RWPE1 (cell line): ENCODE data around the gene MRGPRX3.
"Not testable (repeated sequence)": the region's sequence is repeated elsewhere in the genome, so short reads cannot be mapped to it uniquely, and the experiment has no call there.

Source experiments
- CTCF ChIA-PET: fragments of 350-600 bp; sonication (Branson Sonifier 250); formaldehyde crosslinking; extraction: SDS; loops from one replicate; lab custom pipeline; 2021; lab: Yijun Ruan, JAX
- POLR2A ChIA-PET: fragments of 400-600 bp; formaldehyde crosslinking; extraction: SDS; loops from one replicate; lab custom pipeline; 2020; ENCODE audit warnings: antibody characterized with exemption; ENCODE audit not compliant: low non-redundant PET; lab: Yijun Ruan, JAX
- DNase-seq: peaks from one replicate; pipeline ENCODE4 v3.0.0; 2012; ENCODE audit warnings: low spot score
- H3K27ac ChIP-seq: fragments of 450-650 bp; 2 replicates; pipeline ENCODE4 v1.5.1; 2017
- TF ChIP-seq, protein P1 (sequence below): fragments of 450-650 bp; conservative IDR thresholded peaks from 2 replicates; pipeline ENCODE4 v1.5.1; 2017; ENCODE audit warnings: low read depth, mild to moderate bottlenecking

The MRGPRX3 gene

DNA sequence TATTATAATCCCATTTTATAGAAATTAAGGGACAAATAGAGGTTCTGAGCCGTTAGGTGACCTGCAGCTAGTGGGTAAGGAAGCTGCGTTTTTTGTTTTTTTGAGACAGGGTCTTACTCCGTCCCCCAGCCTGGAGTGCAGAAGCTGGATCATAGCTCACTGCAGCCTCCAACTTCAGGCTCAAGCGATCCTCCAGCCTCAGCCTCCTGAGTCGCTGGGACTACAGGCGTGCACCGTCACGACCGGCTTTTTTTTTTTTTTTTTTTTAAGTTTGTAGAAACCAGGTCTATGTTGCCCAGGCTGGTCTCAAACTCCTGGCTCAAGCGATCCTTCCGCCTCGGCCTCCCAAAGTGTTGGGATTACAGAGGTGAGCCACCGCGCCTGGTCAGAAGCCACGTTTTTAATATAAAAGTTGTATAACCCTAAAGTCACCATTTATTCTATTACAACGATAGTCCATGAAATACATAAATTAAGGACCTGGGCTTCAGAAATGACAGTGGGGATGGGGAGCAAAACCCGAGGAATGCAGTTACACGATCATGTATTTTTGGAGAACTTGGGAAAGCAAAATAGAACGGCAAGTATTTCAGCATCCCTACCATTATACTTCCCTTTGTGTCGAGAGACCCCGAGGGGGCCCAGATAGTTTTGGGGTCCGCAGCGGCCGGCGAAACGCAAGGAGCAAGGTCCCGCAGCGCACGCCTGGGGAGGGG, 27.1 kb upstream of the MRGPRX3 start:
- CTCF ChIA-PET, result interaction anchor here (0.7 to 1.7 kb wide), 6 partner anchors 11 to 437 kb away, joined by 3 to 22 read pairs (median 4); no protein-coding TSS in a partner anchor
- TF ChIP-seq, protein P1, sequence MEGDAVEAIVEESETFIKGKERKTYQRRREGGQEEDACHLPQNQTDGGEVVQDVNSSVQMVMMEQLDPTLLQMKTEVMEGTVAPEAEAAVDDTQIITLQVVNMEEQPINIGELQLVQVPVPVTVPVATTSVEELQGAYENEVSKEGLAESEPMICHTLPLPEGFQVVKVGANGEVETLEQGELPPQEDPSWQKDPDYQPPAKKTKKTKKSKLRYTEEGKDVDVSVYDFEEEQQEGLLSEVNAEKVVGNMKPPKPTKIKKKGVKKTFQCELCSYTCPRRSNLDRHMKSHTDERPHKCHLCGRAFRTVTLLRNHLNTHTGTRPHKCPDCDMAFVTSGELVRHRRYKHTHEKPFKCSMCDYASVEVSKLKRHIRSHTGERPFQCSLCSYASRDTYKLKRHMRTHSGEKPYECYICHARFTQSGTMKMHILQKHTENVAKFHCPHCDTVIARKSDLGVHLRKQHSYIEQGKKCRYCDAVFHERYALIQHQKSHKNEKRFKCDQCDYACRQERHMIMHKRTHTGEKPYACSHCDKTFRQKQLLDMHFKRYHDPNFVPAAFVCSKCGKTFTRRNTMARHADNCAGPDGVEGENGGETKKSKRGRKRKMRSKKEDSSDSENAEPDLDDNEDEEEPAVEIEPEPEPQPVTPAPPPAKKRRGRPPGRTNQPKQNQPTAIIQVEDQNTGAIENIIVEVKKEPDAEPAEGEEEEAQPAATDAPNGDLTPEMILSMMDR, result no peak
- H3K27ac ChIP-seq, result peak overlapping the region; percentile 66
- peak; percentile 6 for DNase-seq
- POLR2A ChIA-PET, result no interaction called here

DNA sequence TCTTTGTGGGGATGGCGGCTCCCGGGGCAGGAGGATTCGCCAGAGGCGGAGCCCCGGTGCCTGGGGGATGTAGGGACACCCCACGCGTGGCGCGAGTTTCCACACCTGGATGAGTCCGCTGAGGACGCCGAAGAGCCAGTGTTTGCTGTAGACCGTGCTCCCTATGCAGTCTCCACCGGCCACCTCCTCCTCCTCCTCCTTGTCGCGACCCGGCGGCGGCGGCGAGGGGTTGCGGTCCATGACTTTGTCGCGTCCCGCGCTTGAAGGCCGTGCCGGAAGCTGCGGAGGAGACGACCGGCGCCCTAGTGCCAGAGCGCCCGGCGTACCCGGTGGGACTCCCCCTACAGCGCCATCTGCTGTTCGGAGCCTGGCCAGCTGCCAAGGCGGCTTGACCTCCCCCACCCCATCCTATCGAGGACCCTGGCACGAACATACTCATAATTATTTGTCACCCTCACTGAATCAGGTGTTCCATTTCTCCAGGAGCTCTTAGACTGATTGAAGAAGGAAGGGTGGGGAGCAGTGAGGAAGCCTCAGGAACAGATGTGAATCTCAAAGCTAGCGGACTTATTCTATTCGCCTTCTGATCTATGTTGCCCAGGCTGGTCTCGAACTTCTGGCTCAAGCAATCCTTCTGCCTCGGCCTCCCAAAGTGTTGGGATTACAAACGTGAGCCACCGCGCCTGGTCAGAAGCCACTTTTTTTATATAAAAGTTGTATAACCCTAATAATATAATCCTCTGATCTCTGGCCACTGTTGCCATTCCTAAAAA, 26.4 kb upstream of the MRGPRX3 start, which contains the start of gene SAAL1:
SAAL1 (minus strand) TSS at position 281 of the 773 bp plus-strand sequence; CDS start at position 240, 41 bp downstream.
- POLR2A ChIA-PET, result interaction anchor here (0.5 kb wide), 1 partner anchor 27 kb away, joined by 3 read pairs; no protein-coding TSS in a partner anchor
- peak within 1 kb of the TSS; percentile 66 for H3K27ac ChIP-seq
- TF ChIP-seq, protein P1, result peak; percentile 89

DNA sequence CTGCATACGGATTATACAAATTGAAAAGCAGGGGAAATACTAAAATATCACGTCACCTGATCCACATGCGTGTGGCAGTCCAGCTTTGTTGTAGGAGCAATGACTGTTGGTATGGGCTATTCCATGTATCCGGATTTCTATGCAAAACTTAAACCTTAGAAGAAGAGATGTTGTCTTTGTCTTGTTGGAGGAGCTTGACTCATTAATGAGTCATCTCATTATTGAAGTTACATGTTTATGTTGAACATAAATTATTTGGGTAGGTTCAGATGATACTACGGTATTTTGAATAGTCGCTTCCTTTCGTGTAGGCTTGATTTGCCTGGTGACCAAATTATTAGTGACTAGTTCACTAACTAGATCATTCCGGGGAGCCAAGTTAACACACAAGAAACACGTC, 25.7 kb upstream of the MRGPRX3 start:
- no peak overlapping the region for H3K27ac ChIP-seq
- TF ChIP-seq, protein P1, result no peak
- ChIA-PET POLR2A (no interaction called here), CTCF (interaction anchor here (0.6 to 1.7 kb wide), 4 partner anchors 9 to 406 kb away, joined by 3 to 22 read pairs (median 4); no protein-coding TSS in a partner anchor)
- peak; percentile 46 for DNase-seq

More for the DNA sequence above, 26.4 kb upstream of the MRGPRX3 start, which contains the start of gene SAAL1:
- CTCF ChIA-PET, result interaction anchor here (0.5 to 1.7 kb wide), 11 partner anchors 10 to 438 kb away, joined by 3 to 22 read pairs (median 3); no protein-coding TSS in a partner anchor
- peak; percentile 86 for DNase-seq

DNA sequence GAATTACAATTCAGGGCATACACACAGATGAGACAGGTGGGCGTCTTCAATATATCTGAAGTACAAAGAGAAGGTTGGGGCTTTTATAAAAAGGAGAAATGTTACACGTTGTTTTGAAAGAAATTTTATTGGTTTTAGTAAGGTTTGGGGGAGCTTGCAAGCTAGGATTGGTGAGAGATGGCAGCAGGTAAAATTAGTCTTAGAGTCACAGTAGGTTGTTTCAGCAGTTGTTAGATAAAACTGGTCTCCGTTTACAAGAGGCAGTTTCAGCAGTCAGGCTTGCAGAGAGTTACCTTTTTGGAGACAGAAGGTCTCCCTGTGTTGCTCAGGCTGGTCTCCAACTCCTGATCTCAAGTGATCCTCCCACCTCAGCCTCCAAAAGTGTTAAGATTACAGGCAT, 24.1 kb upstream of the MRGPRX3 start:
- TF ChIP-seq, protein P1, result no peak
- DNase-seq, result no peak
- H3K27ac ChIP-seq, result no peak overlapping the region
- ChIA-PET CTCF (no interaction called here), POLR2A (no interaction called here)

DNA sequence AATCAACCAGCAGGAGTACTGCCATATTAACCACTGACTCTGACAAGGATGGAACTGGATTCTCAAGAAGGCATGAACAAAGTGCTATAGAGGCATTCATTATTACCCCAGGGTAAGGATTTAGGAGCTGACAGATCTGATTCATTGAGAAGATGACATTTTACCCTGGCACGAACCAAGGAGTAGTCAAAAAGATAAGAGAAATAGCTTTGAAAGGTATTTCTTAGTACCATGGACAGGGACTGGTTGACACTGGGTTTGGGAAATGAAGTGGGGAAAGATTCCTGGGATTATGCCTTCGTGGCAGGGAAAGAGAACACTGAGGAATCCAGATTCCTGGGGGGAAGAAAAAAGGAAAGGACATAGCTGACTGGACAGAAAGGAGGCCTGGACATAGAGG, 21.4 kb upstream of the MRGPRX3 start:
- TF ChIP-seq, protein P1, result no peak
- ChIA-PET CTCF (no interaction called here), POLR2A (no interaction called here)
- no peak overlapping the region for H3K27ac ChIP-seq
- no peak for DNase-seq

DNA sequence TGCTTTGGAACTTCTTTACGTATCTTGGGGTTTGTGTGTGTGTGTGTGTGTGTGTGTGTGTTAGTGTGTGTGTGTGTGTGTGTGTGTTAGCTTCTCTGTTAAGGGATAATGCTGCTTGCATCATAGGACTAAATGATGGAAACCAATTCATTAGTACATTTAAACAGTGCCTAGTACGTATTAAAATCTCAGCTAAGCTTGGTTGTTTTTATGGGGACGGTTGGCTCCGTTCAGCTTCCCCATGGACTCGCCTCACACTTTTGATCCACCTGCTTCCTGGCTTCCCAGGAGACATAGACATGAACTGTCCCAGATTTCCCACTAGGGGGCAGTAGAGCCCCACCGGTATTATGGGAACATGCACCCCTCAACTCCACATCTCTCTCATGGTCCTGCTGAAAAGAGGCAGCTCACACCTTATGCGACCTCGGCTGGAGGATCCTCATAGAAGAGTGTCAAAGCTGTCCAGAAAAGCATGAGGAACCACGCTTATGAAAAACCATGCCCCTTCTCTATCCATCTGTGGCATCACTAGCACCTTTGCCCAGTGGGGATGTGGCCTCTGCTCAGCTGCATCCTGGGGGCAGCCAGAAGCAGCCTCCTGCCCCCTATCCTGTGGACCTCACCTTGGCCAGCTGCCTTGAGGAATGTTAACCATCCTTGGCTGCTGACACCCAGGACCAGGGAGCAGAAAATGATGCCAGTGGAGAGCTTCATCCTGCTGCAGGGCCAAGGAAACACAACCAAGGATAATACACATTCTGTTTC, 16.8 kb upstream of the MRGPRX3 start:
- TF ChIP-seq, protein P1, result peak; percentile 85
- H3K27ac ChIP-seq, result no peak overlapping the region
- peak; percentile 79 for DNase-seq
- ChIA-PET CTCF (interaction anchor here (0.5 to 2.4 kb wide), 33 partner anchors 8 to 943 kb away, joined by 3 to 22 read pairs (median 3); partner anchors contain the start of genes MRGPRX4 and SAAL1), POLR2A (no interaction called here)

DNA sequence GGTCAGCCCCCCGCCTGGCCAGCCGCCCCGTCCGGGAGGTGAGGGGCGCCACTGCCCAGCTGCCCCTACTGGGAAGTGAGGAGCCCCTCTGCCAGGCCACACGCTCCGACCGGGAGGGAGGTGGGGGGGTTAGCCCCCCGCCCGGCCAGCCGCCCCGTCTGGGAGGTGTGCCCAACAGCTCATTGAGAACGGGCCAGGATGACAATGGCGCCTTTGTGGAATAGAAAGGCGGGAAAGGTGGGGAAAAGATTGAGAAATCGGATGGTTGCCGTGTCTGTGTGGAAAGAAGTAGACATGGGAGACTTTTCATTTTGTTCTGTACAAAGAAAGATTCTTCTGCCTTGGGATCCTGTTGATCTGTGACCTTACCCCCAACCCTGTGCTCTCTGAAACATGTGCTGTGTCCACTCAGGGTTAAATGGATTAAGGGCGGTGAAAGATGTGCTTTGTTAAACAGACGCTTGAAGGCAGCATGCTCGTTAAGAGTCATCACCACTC, 11.0 kb upstream of the MRGPRX3 start:
- POLR2A ChIA-PET, H3K27ac ChIP-seq, DNase-seq, CTCF ChIA-PET: not testable (repeated sequence)

DNA sequence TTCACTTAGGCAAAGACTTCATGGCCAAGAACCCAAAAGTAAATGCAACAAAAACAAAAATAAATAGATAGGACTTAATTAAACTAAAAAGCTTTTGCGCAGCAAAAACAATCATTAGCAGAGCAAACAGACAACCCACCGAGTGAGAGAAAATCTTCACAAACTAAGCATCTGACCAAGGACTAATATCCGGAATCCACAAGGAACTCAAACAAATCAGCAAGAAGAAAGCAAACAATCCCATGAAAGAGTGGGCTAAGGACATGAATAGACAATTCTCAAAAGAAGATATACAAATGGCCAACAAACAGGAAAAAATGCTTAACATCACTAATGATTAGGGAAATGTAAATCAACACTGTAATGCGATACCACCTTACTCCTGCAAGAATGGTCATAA, 1.3 kb upstream of the MRGPRX3 start:
- POLR2A ChIA-PET, CTCF ChIA-PET, H3K27ac ChIP-seq, DNase-seq: not testable (repeated sequence)
